ENCODE results near the gene IL6.
"Not testable (repeated sequence)": the region's sequence is repeated elsewhere in the genome, so short reads cannot be mapped to it uniquely, and the experiment has no call there.

The IL6 gene

GRCh38 chr7:22695476-22696132 lies 31.4 kb upstream of the IL6 start:
- Histone ChIP-seq H3K27ac (ENCODE audit: low read depth, low read length) (no peak overlapping the region), H3K36me3 (ENCODE audit: control insufficient read depth, insufficient read depth, low read length) (no peaks in the 10 kb centered on the region), H3K4me3 (ENCODE audit: low read depth, low read length) (no peak overlapping the region), H3K9ac (ENCODE audit: low read depth, low read length) (no peak overlapping the region), H3K4me1 (ENCODE audit: control insufficient read depth, insufficient read depth, low read length) (peaks cover 7% of the 10 kb centered on the region; the same call in 1 of the 2 replicates), H3K27me3 (ENCODE audit: control insufficient read depth, insufficient read depth, low read length) (no peaks in the 10 kb centered on the region), H3K9me3 (ENCODE audit: control insufficient read depth, insufficient read depth, low read length) (no peaks in the 10 kb centered on the region)

- no peaks in the 10 kb centered on the region for H3K36me3 ChIP-seq (ENCODE audit: control insufficient read depth, insufficient read depth, low read length)
- H3K27ac ChIP-seq (ENCODE audit: low read depth, low read length), result no peak overlapping the region
- no peaks in the 10 kb centered on the region for H3K27me3 ChIP-seq (ENCODE audit: control insufficient read depth, insufficient read depth, low read length)
- H3K9me3 ChIP-seq (ENCODE audit: control insufficient read depth, insufficient read depth, low read length), result no peaks in the 10 kb centered on the region
- H3K4me3 ChIP-seq (ENCODE audit: low read depth, low read length), result no peak overlapping the region
- H3K4me1 ChIP-seq (ENCODE audit: control insufficient read depth, insufficient read depth, low read length), result peaks cover 7% of the 10 kb centered on the region; the same call in 1 of the 2 replicates
- no peak overlapping the region for H3K9ac ChIP-seq (ENCODE audit: low read depth, low read length)
These were observed 30.3 kb upstream of the IL6 start for GRCh38 chr7:22696541-22697228.

DNA sequence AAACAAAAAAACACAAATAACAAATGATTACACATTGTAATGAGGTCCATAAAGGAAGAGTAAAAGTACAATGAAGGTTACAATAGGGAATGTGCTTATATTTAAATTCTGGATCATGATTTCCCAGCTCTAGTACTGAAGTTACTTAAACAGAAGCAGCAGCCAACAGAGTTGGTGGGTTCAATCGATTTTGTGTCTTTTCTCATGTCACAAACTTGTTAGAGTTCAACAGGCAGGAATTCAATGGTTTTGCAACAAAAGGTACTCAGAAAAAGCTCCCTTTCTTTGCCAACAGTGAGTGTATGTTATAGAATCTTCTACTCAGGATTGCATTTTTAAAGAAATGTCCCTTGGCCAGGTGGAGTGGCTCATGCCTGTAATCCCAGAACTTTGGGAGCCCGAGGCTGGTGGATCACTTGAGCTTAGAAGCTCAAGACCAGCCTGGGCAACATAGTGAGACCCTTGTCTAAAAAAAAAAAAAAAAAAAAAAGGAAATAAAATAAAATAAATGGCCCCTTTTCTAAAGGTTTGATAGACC lies 29.6 kb upstream of the IL6 start:
- no peaks in the 10 kb centered on the region for H3K9me3 ChIP-seq (ENCODE audit: control insufficient read depth, insufficient read depth, low read length)
- no peaks in the 10 kb centered on the region for H3K27me3 ChIP-seq (ENCODE audit: control insufficient read depth, insufficient read depth, low read length)
- H3K4me3 ChIP-seq (ENCODE audit: low read depth, low read length), result no peak overlapping the region
- H3K9ac ChIP-seq (ENCODE audit: low read depth, low read length), result no peak overlapping the region
- H3K36me3 ChIP-seq (ENCODE audit: control insufficient read depth, insufficient read depth, low read length), result no peaks in the 10 kb centered on the region
- peaks cover 7% of the 10 kb centered on the region; the same call in 1 of the 2 replicates for H3K4me1 ChIP-seq (ENCODE audit: control insufficient read depth, insufficient read depth, low read length)
- no peak overlapping the region for H3K27ac ChIP-seq (ENCODE audit: low read depth, low read length)

GRCh38 chr7:22697876-22698606 lies 29.0 kb upstream of the IL6 start:
- Histone ChIP-seq H3K27ac (ENCODE audit: low read depth, low read length) (peak overlapping the region; percentile 29), H3K4me3 (ENCODE audit: low read depth, low read length) (no peak overlapping the region), H3K9ac (ENCODE audit: low read depth, low read length) (no peak overlapping the region), H3K27me3 (ENCODE audit: control insufficient read depth, insufficient read depth, low read length) (no peaks in the 10 kb centered on the region), H3K4me1 (ENCODE audit: control insufficient read depth, insufficient read depth, low read length) (peaks cover 13% of the 10 kb centered on the region), H3K9me3 (ENCODE audit: control insufficient read depth, insufficient read depth, low read length) (no peaks in the 10 kb centered on the region), H3K36me3 (ENCODE audit: control insufficient read depth, insufficient read depth, low read length) (no peaks in the 10 kb centered on the region)

DNA sequence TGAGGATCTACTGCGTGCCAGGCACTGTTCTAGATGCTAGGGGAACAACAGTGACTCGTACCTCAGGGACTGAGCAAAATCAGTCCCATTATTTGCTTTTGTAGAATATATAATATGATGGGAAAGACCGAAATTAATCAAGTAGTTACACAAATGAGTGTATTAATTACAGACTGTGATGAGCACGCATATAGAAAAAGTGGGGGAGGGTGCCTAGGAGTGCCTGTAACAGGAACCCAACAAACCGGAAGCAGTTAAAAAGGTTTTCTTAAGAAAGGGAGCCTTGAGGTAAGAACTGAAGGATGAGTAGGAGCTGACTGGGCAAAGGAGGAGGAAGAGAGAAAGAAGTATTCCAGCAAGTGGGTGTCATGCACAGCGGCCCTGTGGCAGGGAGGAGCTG lies 28.2 kb upstream of the IL6 start:
- H3K9me3 ChIP-seq (ENCODE audit: control insufficient read depth, insufficient read depth, low read length), result no peaks in the 10 kb centered on the region
- H3K4me3 ChIP-seq (ENCODE audit: low read depth, low read length), result no peak overlapping the region
- no peaks in the 10 kb centered on the region for H3K27me3 ChIP-seq (ENCODE audit: control insufficient read depth, insufficient read depth, low read length)
- H3K36me3 ChIP-seq (ENCODE audit: control insufficient read depth, insufficient read depth, low read length), result no peaks in the 10 kb centered on the region
- H3K9ac ChIP-seq (ENCODE audit: low read depth, low read length), result no peak overlapping the region
- peaks cover 15% of the 10 kb centered on the region for H3K4me1 ChIP-seq (ENCODE audit: control insufficient read depth, insufficient read depth, low read length)
- no peak overlapping the region for H3K27ac ChIP-seq (ENCODE audit: low read depth, low read length)

- no peak overlapping the region for H3K27ac ChIP-seq (ENCODE audit: low read depth, low read length)
- H3K9me3 ChIP-seq (ENCODE audit: control insufficient read depth, insufficient read depth, low read length), result no peaks in the 10 kb centered on the region
- no peak overlapping the region for H3K9ac ChIP-seq (ENCODE audit: low read depth, low read length)
- no peaks in the 10 kb centered on the region for H3K36me3 ChIP-seq (ENCODE audit: control insufficient read depth, insufficient read depth, low read length)
- H3K27me3 ChIP-seq (ENCODE audit: control insufficient read depth, insufficient read depth, low read length), result no peaks in the 10 kb centered on the region
- peaks cover 15% of the 10 kb centered on the region for H3K4me1 ChIP-seq (ENCODE audit: control insufficient read depth, insufficient read depth, low read length)
- H3K4me3 ChIP-seq (ENCODE audit: low read depth, low read length), result no peak overlapping the region
These were observed 26.4 kb upstream of the IL6 start for GRCh38 chr7:22700559-22701002.

DNA sequence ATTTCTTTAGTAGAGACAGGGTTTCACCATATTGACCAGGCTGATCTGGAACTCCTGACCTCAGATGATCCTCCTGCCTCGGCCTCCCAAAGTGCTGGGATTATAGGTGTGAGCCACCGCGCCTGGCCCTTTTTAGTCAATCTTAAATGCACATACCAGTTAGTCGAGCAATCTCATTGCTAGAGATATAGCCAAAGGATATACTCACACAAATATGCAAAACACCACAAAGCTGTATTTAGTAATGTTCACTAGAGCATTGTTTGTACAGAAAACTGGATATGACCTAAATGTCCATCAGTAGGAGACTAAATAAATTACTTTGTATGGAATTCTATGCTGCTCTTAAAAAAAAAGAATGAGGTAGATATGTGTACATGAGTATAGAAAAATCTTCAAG lies 24.5 kb upstream of the IL6 start:
- Histone ChIP-seq H3K36me3 (ENCODE audit: control insufficient read depth, insufficient read depth, low read length) (no peaks in the 10 kb centered on the region), H3K9ac (ENCODE audit: low read depth, low read length) (no peak overlapping the region), H3K27me3 (ENCODE audit: control insufficient read depth, insufficient read depth, low read length) (no peaks in the 10 kb centered on the region), H3K4me3 (ENCODE audit: low read depth, low read length) (no peak overlapping the region), H3K27ac (ENCODE audit: low read depth, low read length) (peak overlapping the region; percentile 80), H3K4me1 (ENCODE audit: control insufficient read depth, insufficient read depth, low read length) (peaks cover 15% of the 10 kb centered on the region), H3K9me3 (ENCODE audit: control insufficient read depth, insufficient read depth, low read length) (no peaks in the 10 kb centered on the region)

- peak overlapping the region; percentile 30; the same call in 1 of the 2 replicates for H3K4me3 ChIP-seq (ENCODE audit: low read depth, low read length)
- peak overlapping the region; percentile 80 for H3K27ac ChIP-seq (ENCODE audit: low read depth, low read length)
- not testable (repeated sequence) for H3K27me3 ChIP-seq (ENCODE audit: control insufficient read depth, insufficient read depth, low read length); H3K9me3 ChIP-seq (ENCODE audit: control insufficient read depth, insufficient read depth, low read length); H3K9ac ChIP-seq (ENCODE audit: low read depth, low read length); H3K36me3 ChIP-seq (ENCODE audit: control insufficient read depth, insufficient read depth, low read length)
- peaks cover 11% of the 10 kb centered on the region for H3K4me1 ChIP-seq (ENCODE audit: control insufficient read depth, insufficient read depth, low read length)
These were observed 23.7 kb upstream of the IL6 start for GRCh38 chr7:22703107-22703855.

DNA sequence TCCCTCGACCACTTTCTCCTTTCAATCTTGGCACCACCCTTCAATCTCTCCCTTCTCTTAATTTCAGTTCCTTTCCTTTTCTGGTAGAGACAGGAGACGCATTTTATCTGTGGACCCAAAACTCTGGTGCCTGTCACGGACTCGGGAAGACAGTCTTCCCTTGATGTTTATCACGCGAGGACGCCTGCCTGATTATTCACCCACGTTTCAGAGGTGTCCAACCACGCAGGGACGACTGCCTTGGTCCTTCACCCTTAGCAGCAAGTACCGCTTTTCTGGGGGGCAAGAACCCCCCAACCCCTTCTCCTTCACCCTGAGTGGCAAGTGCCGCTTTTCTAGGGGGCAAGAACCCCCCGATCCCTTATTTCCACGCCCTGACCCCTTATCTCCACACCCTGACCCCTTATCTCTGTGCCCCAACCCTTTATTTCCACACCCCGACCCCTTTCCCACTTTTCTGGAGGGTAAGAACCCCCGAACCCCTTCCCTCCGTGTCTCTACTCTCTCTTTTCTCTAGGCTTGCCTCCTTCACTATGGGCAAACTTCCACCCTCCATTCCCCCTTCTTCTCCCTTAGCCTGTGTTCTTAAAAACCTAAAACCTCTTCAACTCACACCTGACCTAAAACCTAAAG lies 22.9 kb upstream of the IL6 start:
- not testable (repeated sequence) for H3K4me1 ChIP-seq (ENCODE audit: control insufficient read depth, insufficient read depth, low read length); H3K9ac ChIP-seq (ENCODE audit: low read depth, low read length); H3K36me3 ChIP-seq (ENCODE audit: control insufficient read depth, insufficient read depth, low read length); H3K9me3 ChIP-seq (ENCODE audit: control insufficient read depth, insufficient read depth, low read length); H3K27me3 ChIP-seq (ENCODE audit: control insufficient read depth, insufficient read depth, low read length)
- Histone ChIP-seq H3K4me3 (ENCODE audit: low read depth, low read length) (peak overlapping the region; percentile 30; the same call in 1 of the 2 replicates), H3K27ac (ENCODE audit: low read depth, low read length) (peak overlapping the region; percentile 73)

GRCh38 chr7:22704722-22705121 lies 22.3 kb upstream of the IL6 start:
- H3K36me3 ChIP-seq (ENCODE audit: control insufficient read depth, insufficient read depth, low read length); H3K27me3 ChIP-seq (ENCODE audit: control insufficient read depth, insufficient read depth, low read length); H3K27ac ChIP-seq (ENCODE audit: low read depth, low read length); H3K9ac ChIP-seq (ENCODE audit: low read depth, low read length); H3K9me3 ChIP-seq (ENCODE audit: control insufficient read depth, insufficient read depth, low read length): not testable (repeated sequence)
- Histone ChIP-seq H3K4me3 (ENCODE audit: low read depth, low read length) (peak overlapping the region; percentile 30; the same call in 1 of the 2 replicates), H3K4me1 (ENCODE audit: control insufficient read depth, insufficient read depth, low read length) (peaks cover 15% of the 10 kb centered on the region)
